Measurements from ENCODE around the gene CCNG2. TPM values are rescaled to one million over a fixed set of nuclear protein-coding genes. Genes with fewer than 3 reads are reported as not detected.

Gene CCNG2
- total RNA-seq, 1 experiment from 2014 or later: 44.2 TPM

- Histone ChIP-seq H3K4me3 (no peak overlapping the region), H2AFZ (no peak overlapping the region), H3K27ac (no peak overlapping the region), H3K36me3 (ENCODE audit: low read depth) (no peaks in the 10 kb centered on the region), H3K9me3 (ENCODE audit: insufficient read depth, low read depth) (no peaks in the 10 kb centered on the region), H3K4me2 (no peak overlapping the region), H3F3A (ENCODE audit: insufficient read depth, low read depth) (no peaks in the 10 kb centered on the region), H3K9me2 (ENCODE audit: insufficient read depth) (no peaks in the 10 kb centered on the region), H3K4me1 (replicated peaks; ENCODE audit: insufficient read depth) (no peaks in the 10 kb centered on the region), H3K79me2 (ENCODE audit: low read depth) (no peaks in the 10 kb centered on the region), H3K27me3 (ENCODE audit: insufficient read depth, low read depth) (no peaks in the 10 kb centered on the region), H4K20me1 (ENCODE audit: insufficient read depth) (no peaks in the 10 kb centered on the region)
- DNase-seq: no peak
- BruUV-seq (replicated peaks): no TSS peak
- ChIA-PET CTCF (interaction anchor here (1.6 kb wide), 1 partner anchor 17 kb away, joined by 3 read pairs; no protein-coding TSS in a partner anchor), POLR2A (ENCODE audit: unreplicated experiment) (no interaction called here)
- TF ChIP-seq EZH2 (IDR thresholded peaks at IDR 0.05; ENCODE audit: low read depth) (no peak), CTCF (conservative IDR thresholded peaks at IDR 0.05) (no peak)
- intact Hi-C loops (cut with micrococcal nuclease; ENCODE audit: unreplicated experiment): no loop called here
These were observed 31.0 kb upstream of the CCNG2 start for GRCh38 chr4:77125961-77126360.

DNA sequence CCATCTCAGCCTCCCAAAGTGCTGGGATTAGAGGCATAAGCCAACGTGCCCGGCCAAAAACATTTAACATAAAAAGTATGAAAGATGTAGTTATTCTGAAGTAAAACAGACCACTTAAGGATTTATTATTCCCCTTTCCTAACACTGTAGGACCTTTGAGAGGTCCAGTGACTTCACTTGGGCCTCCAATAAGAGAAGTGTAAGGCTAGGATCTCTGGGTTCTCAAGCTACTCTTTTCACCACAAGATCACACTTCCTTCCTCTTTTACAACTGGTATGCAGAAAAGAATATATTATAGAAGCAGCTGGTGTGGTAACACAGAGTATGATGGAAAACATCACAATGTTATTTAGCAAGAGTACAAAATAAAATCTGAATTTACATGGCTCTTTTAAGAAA, 30.2 kb upstream of the CCNG2 start:
- Histone ChIP-seq H3K4me2 (no peak overlapping the region), H4K20me1 (ENCODE audit: insufficient read depth) (no peaks in the 10 kb centered on the region), H2AFZ (no peak overlapping the region), H3K9me3 (ENCODE audit: insufficient read depth, low read depth) (no peaks in the 10 kb centered on the region), H3K27me3 (ENCODE audit: insufficient read depth, low read depth) (no peaks in the 10 kb centered on the region), H3K9me2 (ENCODE audit: insufficient read depth) (no peaks in the 10 kb centered on the region), H3K4me3 (no peak overlapping the region), H3K36me3 (ENCODE audit: low read depth) (no peaks in the 10 kb centered on the region), H3F3A (ENCODE audit: insufficient read depth, low read depth) (no peaks in the 10 kb centered on the region), H3K4me1 (replicated peaks; ENCODE audit: insufficient read depth) (no peaks in the 10 kb centered on the region), H3K27ac (no peak overlapping the region), H3K79me2 (ENCODE audit: low read depth) (no peaks in the 10 kb centered on the region)
- intact Hi-C loops (cut with micrococcal nuclease; ENCODE audit: unreplicated experiment): no loop called here
- BruUV-seq (replicated peaks): no TSS peak
- DNase-seq: no peak
- POLR2A ChIA-PET (ENCODE audit: unreplicated experiment): no interaction called here
- TF ChIP-seq EZH2 (IDR thresholded peaks at IDR 0.05; ENCODE audit: low read depth) (no peak), CTCF (conservative IDR thresholded peaks at IDR 0.05) (no peak)
- CTCF ChIA-PET: interaction anchor here (1.6 kb wide), 1 partner anchor 16 kb away, joined by 3 read pairs; no protein-coding TSS in a partner anchor

GRCh38 chr4:77127215-77127614, 29.8 kb upstream of the CCNG2 start:
- DNase-seq: no peak
- BruUV-seq (replicated peaks): no TSS peak
- H3F3A ChIP-seq (ENCODE audit: insufficient read depth, low read depth): no peaks in the 10 kb centered on the region

More at GRCh38 chr4:77127215-77127614, 29.8 kb upstream of the CCNG2 start:
- Histone ChIP-seq H3K9me2 (ENCODE audit: insufficient read depth) (no peaks in the 10 kb centered on the region), H2AFZ (no peak overlapping the region), H3K36me3 (ENCODE audit: low read depth) (no peaks in the 10 kb centered on the region), H4K20me1 (ENCODE audit: insufficient read depth) (no peaks in the 10 kb centered on the region), H3K4me1 (replicated peaks; ENCODE audit: insufficient read depth) (no peaks in the 10 kb centered on the region), H3K9me3 (ENCODE audit: insufficient read depth, low read depth) (no peaks in the 10 kb centered on the region), H3K79me2 (ENCODE audit: low read depth) (no peaks in the 10 kb centered on the region), H3K4me3 (no peak overlapping the region), H3K27me3 (ENCODE audit: insufficient read depth, low read depth) (no peaks in the 10 kb centered on the region), H3K4me2 (no peak overlapping the region), H3K27ac (no peak overlapping the region)
- TF ChIP-seq EZH2 (IDR thresholded peaks at IDR 0.05; ENCODE audit: low read depth): no peak
- TF ChIP-seq CTCF (conservative IDR thresholded peaks at IDR 0.05): no peak
- ChIA-PET CTCF (no interaction called here), POLR2A (ENCODE audit: unreplicated experiment) (no interaction called here)
- intact Hi-C loops (cut with micrococcal nuclease; ENCODE audit: unreplicated experiment): no loop called here

Data from PC-9 (cell line).